GM12872 (cell line): ENCODE measurements around the gene STYX.

Experiments used
- TF ChIP-seq, protein P1 (sequence below): IDR thresholded peaks from 3 replicates; pipeline ENCODE4 v1.5.1; 2011; ENCODE audit warnings: low read depth, mild to moderate bottlenecking, low read length, moderate library complexity; ENCODE audit not compliant: insufficient read depth

Gene STYX

DNA sequence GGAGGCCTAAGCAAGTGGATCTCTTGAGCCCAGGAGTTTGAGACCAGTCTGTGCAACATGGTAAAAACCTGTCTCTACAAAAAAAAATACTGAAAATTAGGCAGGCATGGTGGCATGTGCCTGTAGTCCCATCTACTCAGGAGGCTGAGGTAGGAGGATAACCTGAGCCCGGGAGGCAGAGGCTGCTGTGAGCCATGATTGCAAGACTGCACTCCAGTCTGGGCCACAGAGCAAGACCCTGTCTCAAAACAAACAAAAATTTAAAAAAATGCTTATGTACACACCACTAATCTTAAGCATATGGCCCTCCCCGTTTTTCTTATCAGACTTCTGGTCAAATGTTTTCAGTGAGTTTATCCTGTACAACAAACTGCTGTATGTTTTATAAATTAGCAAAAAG is 63.1 kb downstream of the STYX start:
- TF ChIP-seq, protein P1, sequence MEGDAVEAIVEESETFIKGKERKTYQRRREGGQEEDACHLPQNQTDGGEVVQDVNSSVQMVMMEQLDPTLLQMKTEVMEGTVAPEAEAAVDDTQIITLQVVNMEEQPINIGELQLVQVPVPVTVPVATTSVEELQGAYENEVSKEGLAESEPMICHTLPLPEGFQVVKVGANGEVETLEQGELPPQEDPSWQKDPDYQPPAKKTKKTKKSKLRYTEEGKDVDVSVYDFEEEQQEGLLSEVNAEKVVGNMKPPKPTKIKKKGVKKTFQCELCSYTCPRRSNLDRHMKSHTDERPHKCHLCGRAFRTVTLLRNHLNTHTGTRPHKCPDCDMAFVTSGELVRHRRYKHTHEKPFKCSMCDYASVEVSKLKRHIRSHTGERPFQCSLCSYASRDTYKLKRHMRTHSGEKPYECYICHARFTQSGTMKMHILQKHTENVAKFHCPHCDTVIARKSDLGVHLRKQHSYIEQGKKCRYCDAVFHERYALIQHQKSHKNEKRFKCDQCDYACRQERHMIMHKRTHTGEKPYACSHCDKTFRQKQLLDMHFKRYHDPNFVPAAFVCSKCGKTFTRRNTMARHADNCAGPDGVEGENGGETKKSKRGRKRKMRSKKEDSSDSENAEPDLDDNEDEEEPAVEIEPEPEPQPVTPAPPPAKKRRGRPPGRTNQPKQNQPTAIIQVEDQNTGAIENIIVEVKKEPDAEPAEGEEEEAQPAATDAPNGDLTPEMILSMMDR: no peak

DNA sequence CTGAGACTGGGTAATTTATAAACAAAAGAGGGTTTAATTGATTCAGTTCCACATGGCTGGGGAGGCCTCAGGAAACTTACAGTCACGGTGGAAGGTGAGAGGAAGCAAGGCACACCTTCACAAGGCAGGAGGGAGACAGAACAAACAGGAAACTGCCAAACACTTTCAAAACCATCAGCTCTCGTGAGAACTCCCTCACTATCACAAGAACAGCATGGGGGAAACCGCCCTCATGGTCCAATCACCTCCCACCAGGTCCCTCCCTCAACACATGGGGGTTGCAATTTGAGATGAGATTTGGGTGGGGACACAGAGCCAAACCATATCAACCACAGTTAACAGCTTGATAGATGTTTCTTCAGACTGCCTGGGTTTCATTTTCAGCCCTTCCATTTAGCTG is 67.7 kb downstream of the STYX start:
- TF ChIP-seq, protein P1: no peak

DNA sequence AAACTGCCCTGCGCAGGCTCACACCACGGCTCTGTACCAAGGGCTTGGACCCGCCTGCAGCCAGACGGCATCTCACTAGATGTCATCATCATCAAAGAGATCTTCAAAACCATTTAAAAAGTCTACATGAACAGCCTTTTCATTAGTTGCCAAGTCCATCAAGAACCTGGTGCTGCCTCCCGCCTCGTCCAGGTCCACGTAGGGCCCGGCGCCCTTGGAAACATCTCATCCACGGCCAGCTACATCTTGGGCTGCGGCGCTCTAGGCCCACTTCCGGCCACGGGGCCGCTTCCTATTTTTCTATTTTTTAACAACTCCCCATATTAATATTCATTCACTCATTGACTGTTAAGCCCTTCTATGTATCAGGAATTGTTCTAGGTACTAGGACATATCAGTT is 68.9 kb downstream of the STYX start:
- TF ChIP-seq, protein P1: no peak

DNA sequence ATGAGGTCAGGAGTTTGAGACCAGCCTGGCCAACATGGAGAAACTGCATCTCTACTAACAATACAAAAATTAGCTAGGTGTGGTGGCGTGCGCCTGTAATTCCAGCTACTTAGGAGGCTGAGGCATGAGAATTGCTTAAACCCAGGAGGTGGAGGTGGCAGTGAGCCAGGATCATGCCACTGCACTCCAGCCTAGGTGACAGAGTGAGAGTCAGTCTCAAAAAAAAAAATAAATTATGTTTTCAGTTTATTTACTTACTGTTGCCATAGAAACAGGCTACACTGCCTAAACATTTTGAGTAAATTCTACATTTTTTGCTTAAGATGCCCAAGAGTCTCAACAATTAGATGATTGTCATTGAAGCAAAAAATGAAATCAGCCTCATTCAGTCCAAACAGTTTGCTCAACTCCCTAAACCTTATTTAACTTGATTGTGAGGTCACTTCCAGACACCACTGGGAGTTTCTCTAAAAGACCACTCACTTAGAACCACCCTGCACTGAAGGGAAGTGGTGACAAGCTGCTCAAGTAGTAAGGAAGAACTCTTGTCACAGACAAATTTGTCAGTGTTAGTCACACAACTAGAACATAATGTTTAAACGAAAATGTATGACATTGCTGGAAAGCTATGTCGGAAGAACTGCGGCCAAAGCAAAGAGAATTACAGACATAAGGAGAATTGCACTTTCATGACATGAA is 71.2 kb downstream of the STYX start:
- TF ChIP-seq, protein P1: no peak

DNA sequence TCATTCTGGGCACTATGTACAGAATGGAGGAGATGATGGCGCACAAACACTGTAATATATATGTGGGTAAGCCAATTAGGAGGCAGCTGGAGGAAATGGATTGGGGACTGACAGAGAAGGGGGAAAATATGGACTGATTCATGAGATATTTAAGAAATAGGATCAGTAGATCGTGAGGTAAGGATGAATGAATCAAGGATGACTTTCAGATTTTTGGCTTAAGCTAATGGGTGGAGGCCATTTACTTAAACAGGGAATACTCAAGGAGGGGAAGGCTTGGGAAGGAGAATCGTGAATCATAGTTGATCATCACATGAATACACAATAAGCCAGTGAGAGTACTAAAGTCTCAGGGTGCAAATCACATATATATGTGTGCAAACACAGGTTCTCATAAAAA is 72.6 kb downstream of the STYX start:
- TF ChIP-seq, protein P1: no peak

DNA sequence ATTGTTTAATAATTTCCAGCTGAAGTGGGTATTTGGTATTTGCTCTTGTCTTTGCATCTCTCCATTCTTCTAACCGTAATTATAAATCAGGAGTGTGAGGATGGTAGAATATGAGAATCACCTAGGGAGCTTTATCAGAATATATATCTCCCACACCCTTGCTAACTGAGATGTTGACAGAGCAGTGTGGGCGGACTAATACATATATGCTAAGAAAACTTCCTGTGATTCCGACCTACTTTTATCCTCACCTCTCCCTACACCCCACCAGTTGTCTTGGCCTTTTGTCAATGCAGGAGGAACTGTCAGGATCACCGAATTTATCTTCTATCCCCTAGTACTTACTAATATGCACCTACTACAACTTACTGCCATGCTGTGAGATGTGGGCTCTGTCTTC is 76.1 kb downstream of the STYX start:
- TF ChIP-seq, protein P1: no peak

DNA sequence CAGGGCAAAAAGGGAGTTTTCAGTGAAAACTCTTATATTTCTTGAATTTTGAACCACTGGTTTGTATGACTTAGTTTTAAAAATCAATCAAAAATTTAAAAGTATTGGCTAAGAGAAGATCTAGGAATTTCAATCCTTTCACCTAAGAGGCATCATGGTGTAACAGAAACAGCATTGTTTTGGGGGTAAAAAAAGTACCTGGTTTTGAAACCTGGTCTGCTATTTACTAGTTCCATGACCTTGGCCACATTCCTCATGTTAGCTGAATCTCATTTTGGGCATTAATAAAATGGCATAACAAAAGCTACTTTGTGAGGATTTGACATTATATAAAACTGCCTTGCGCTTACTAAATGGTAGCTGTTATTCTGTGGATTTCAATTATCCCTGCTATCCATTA is 78.1 kb downstream of the STYX start:
- TF ChIP-seq, protein P1: no peak
